ENCODE measurements around the gene TBC1D14.

Gene TBC1D14

GRCh38 chr4:7016086-7016485 lies 106.5 kb downstream of the TBC1D14 start:
- Histone ChIP-seq H4K20me1 (ENCODE audit: insufficient read depth, low read length, poor library complexity, severe bottlenecking) (no peaks in the 10 kb centered on the region), H3K4me2 (ENCODE audit: low read depth, low read length, poor library complexity, severe bottlenecking) (no peak overlapping the region), H3K79me2 (ENCODE audit: insufficient read depth, low read length) (no peaks in the 10 kb centered on the region), H3K9me2 (replicated peaks; ENCODE audit: low read depth, low read length) (no peaks in the 10 kb centered on the region), H2AFZ (ENCODE audit: low read length) (no peak overlapping the region), H3K4me1 (ENCODE audit: insufficient read depth, low read length, poor library complexity, severe bottlenecking) (no peaks in the 10 kb centered on the region), H3K4me3 (ENCODE audit: low read length, poor library complexity, severe bottlenecking) (no peak overlapping the region), H3K9ac (ENCODE audit: low read depth, low read length, poor library complexity, severe bottlenecking) (no peak overlapping the region), H3K27me3 (ENCODE audit: insufficient read depth, low read length, poor library complexity, severe bottlenecking) (no peaks in the 10 kb centered on the region), H3F3A (ENCODE audit: low read depth) (no peaks in the 10 kb centered on the region), H3K36me3 (ENCODE audit: insufficient read depth, low read length) (peaks cover 42% of the 10 kb centered on the region; the same call in 1 of the 2 replicates), H3K9me3 (ENCODE audit: insufficient read depth, low read depth, low read length) (no peaks in the 10 kb centered on the region)
- TF ChIP-seq EZH2phosphoT487 (IDR thresholded peaks at IDR 0.05; ENCODE audit: borderline replicate concordance): no peak
- TF ChIP-seq, protein P1, sequence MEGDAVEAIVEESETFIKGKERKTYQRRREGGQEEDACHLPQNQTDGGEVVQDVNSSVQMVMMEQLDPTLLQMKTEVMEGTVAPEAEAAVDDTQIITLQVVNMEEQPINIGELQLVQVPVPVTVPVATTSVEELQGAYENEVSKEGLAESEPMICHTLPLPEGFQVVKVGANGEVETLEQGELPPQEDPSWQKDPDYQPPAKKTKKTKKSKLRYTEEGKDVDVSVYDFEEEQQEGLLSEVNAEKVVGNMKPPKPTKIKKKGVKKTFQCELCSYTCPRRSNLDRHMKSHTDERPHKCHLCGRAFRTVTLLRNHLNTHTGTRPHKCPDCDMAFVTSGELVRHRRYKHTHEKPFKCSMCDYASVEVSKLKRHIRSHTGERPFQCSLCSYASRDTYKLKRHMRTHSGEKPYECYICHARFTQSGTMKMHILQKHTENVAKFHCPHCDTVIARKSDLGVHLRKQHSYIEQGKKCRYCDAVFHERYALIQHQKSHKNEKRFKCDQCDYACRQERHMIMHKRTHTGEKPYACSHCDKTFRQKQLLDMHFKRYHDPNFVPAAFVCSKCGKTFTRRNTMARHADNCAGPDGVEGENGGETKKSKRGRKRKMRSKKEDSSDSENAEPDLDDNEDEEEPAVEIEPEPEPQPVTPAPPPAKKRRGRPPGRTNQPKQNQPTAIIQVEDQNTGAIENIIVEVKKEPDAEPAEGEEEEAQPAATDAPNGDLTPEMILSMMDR (conservative IDR thresholded peaks at IDR 0.05; ENCODE audit: low read length): no peak

- Histone ChIP-seq H3K9ac (ENCODE audit: low read depth, low read length, poor library complexity, severe bottlenecking) (no peak overlapping the region), H3K9me2 (replicated peaks; ENCODE audit: low read depth, low read length) (no peaks in the 10 kb centered on the region), H3K36me3 (ENCODE audit: insufficient read depth, low read length) (peaks cover 42% of the 10 kb centered on the region; the same call in 1 of the 2 replicates), H3K4me2 (ENCODE audit: low read depth, low read length, poor library complexity, severe bottlenecking) (no peak overlapping the region), H3K4me3 (ENCODE audit: low read length, poor library complexity, severe bottlenecking) (no peak overlapping the region), H3K79me2 (ENCODE audit: insufficient read depth, low read length) (no peaks in the 10 kb centered on the region), H2AFZ (ENCODE audit: low read length) (no peak overlapping the region), H4K20me1 (ENCODE audit: insufficient read depth, low read length, poor library complexity, severe bottlenecking) (no peaks in the 10 kb centered on the region), H3F3A (ENCODE audit: low read depth) (no peaks in the 10 kb centered on the region), H3K9me3 (ENCODE audit: insufficient read depth, low read depth, low read length) (no peaks in the 10 kb centered on the region), H3K27me3 (ENCODE audit: insufficient read depth, low read length, poor library complexity, severe bottlenecking) (no peaks in the 10 kb centered on the region), H3K4me1 (ENCODE audit: insufficient read depth, low read length, poor library complexity, severe bottlenecking) (no peaks in the 10 kb centered on the region)
- no peak for TF ChIP-seq EZH2phosphoT487 (IDR thresholded peaks at IDR 0.05; ENCODE audit: borderline replicate concordance)
- TF ChIP-seq, protein P1 (conservative IDR thresholded peaks at IDR 0.05; ENCODE audit: low read length): no peak
Measured at GRCh38 chr4:7016512-7016911, 106.9 kb downstream of the TBC1D14 start.

- Histone ChIP-seq H3K9me3 (ENCODE audit: insufficient read depth, low read depth, low read length) (no peaks in the 10 kb centered on the region), H3K4me1 (ENCODE audit: insufficient read depth, low read length, poor library complexity, severe bottlenecking) (no peaks in the 10 kb centered on the region), H3K79me2 (ENCODE audit: insufficient read depth, low read length) (no peaks in the 10 kb centered on the region), H3K27me3 (ENCODE audit: insufficient read depth, low read length, poor library complexity, severe bottlenecking) (no peaks in the 10 kb centered on the region), H3K4me2 (ENCODE audit: low read depth, low read length, poor library complexity, severe bottlenecking) (no peak overlapping the region), H3K4me3 (ENCODE audit: low read length, poor library complexity, severe bottlenecking) (no peak overlapping the region), H3K9me2 (replicated peaks; ENCODE audit: low read depth, low read length) (no peaks in the 10 kb centered on the region), H2AFZ (ENCODE audit: low read length) (no peak overlapping the region), H4K20me1 (ENCODE audit: insufficient read depth, low read length, poor library complexity, severe bottlenecking) (no peaks in the 10 kb centered on the region), H3F3A (ENCODE audit: low read depth) (no peaks in the 10 kb centered on the region), H3K36me3 (ENCODE audit: insufficient read depth, low read length) (peaks cover 42% of the 10 kb centered on the region; the same call in 1 of the 2 replicates), H3K9ac (ENCODE audit: low read depth, low read length, poor library complexity, severe bottlenecking) (no peak overlapping the region)
- no peak for TF ChIP-seq EZH2phosphoT487 (IDR thresholded peaks at IDR 0.05; ENCODE audit: borderline replicate concordance)
- TF ChIP-seq, protein P1 (conservative IDR thresholded peaks at IDR 0.05; ENCODE audit: low read length): no peak
Measured at GRCh38 chr4:7017446-7018048, 107.9 kb downstream of the TBC1D14 start.

All from Loucy (cell line).